Tibial nerve (tissue), 4 donors: ENCODE data around the gene KIAA1614. TPM values are rescaled to one million over a fixed set of nuclear protein-coding genes. Genes with fewer than 3 reads are reported as not detected.

Source experiments
- DNase-seq, 2 donors: peaks; one replicate each; pipeline ENCODE4 v3.0.0-alpha.2; 2019; ENCODE audit warnings: low spot score in 2 of 2
- H3K27ac ChIP-seq, 4 donors: fragments of 200-600 bp; sonication (generic) in 3 of 4; one replicate each; pipeline ENCODE4 v1.5.1; 2017 to 2019; ENCODE audit warnings: mild to moderate bottlenecking in 1 of 4
- H3K27me3 ChIP-seq, 2 donors: fragments of 200-600 bp; sonication (generic) in 1 of 2; one replicate each; pipeline versions ENCODE4 v1.5.1 to v1.6.0; 2017 to 2019
- H3K36me3 ChIP-seq, 3 donors: fragments of 200-600 bp; sonication (generic); one replicate each; pipeline ENCODE4 v1.5.1; 2018 to 2019
- H3K4me1 ChIP-seq, 4 donors: fragments of 200-600 bp; sonication (generic) in 3 of 4; one replicate each; pipeline ENCODE4 v1.5.1; 2017 to 2019
- H3K4me3 ChIP-seq, 4 donors: fragments of 200-600 bp; sonication (generic) in 3 of 4; one replicate each; pipeline ENCODE4 v1.5.1; 2017 to 2019; ENCODE audit warnings: mild to moderate bottlenecking in 1 of 4, moderate library complexity in 1 of 4
- H3K9me3 ChIP-seq, 4 donors: fragments of 200-600 bp; sonication (generic) in 3 of 4; one replicate each; pipeline ENCODE4 v1.5.1; 2017 to 2019
- CTCF ChIP-seq, 5 experiments: fragments of 200-600 bp in 3 of 5; fragments of 450-650 bp in 2 of 5; sonication (generic) in 3 of 5; IDR thresholded peaks; one replicate each; pipeline ENCODE4 v1.5.1; 2016 to 2019; ENCODE audit warnings: antibody characterized with exemption in 5 of 5, mild to moderate bottlenecking in 3 of 5, moderate library complexity in 2 of 5
- EP300 ChIP-seq, 2 donors: sonication (generic); formaldehyde crosslinking; IDR thresholded peaks; one replicate each; pipeline ENCODE4 v1.6.1; 2017; ENCODE audit warnings: antibody characterized with exemption in 2 of 2, mild to moderate bottlenecking in 1 of 2
- POLR2A ChIP-seq, 2 donors: fragments of 450-650 bp; IDR thresholded peaks; one replicate each; pipeline ENCODE4 v1.6.1; 2017; ENCODE audit warnings: antibody characterized with exemption in 2 of 2, mild to moderate bottlenecking in 2 of 2, moderate library complexity in 2 of 2
- WGBS, 2 donors: methylation state at CpG; one replicate each; pipeline ENCODE4 v1.1.5; 2018; 5-methylcytosine and 5-hydroxymethylcytosine counted together
- total RNA-seq, 4 donors: library from RNA; depleted of rRNA; stranded (reverse); fragments of >200 nt; gene quantifications; one replicate each; pipeline ENCODE4 v1.1.0, GENCODE V29; 2016

Gene KIAA1614
- total RNA-seq, 4 donors from 2014 or later: 14.9 to 22.6 (median 19.1) TPM

DNA sequence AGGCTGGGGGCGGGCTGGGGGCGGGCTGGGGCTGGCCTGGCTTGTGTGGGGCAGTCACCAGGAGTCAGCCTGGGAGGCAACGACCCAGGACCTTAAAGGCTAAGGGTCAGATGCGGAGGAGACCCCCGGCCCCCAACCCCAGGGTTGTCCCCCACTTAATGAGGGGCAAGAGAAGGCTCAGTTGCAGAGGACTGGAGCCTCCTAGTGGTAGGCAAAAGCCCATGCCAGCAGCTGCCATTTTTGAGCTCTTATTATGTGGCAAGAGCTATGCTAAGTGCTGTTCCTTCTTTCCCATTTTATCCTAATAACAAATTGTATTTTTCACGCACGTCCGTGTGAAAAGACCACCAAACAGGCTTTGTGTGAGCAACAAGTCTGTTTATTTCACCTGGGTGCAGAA is 8.0 kb downstream of the KIAA1614 start:
- WGBS, 2 donors: 84 to 87% methylated on average over 8 of the region's 8 CpGs
- no peak overlapping the region for H3K27ac ChIP-seq
- H3K36me3 ChIP-seq: peaks cover 0 to 47% (median 0%) of the 10 kb centered on the region in 3 donors
- no peaks in the 10 kb centered on the region for H3K27me3 ChIP-seq
- H3K4me1 ChIP-seq: peaks cover 0 to 31% (median 4%) of the 10 kb centered on the region in 4 donors
- no peaks in the 10 kb centered on the region for H3K9me3 ChIP-seq
- TF ChIP-seq EP300 (IDR thresholded peaks at IDR 0.05) (no peak), CTCF (IDR thresholded peaks at IDR 0.05) (no peak), POLR2A (IDR thresholded peaks at IDR 0.05) (no peak)
- no peak for DNase-seq
- H3K4me3 ChIP-seq: no peak overlapping the region

GRCh38 chr1:180921386-180921785 is 8.7 kb downstream of the KIAA1614 start:
- Histone ChIP-seq H3K27ac (peak overlapping the region in 1 of 4 donors; percentile 61), H3K9me3 (no peaks in the 10 kb centered on the region), H3K27me3 (no peaks in the 10 kb centered on the region), H3K4me3 (no peak overlapping the region), H3K36me3 (peaks cover 0 to 44% (median 0%) of the 10 kb centered on the region in 3 donors), H3K4me1 (peaks cover 0 to 38% (median 10%) of the 10 kb centered on the region in 4 donors)
- WGBS, 2 donors: 91 to 94% methylated on average over 6 of the region's 6 CpGs
- DNase-seq: no peak
- TF ChIP-seq POLR2A (IDR thresholded peaks at IDR 0.05) (no peak), CTCF (IDR thresholded peaks at IDR 0.05) (no peak), EP300 (IDR thresholded peaks at IDR 0.05) (no peak)

DNA sequence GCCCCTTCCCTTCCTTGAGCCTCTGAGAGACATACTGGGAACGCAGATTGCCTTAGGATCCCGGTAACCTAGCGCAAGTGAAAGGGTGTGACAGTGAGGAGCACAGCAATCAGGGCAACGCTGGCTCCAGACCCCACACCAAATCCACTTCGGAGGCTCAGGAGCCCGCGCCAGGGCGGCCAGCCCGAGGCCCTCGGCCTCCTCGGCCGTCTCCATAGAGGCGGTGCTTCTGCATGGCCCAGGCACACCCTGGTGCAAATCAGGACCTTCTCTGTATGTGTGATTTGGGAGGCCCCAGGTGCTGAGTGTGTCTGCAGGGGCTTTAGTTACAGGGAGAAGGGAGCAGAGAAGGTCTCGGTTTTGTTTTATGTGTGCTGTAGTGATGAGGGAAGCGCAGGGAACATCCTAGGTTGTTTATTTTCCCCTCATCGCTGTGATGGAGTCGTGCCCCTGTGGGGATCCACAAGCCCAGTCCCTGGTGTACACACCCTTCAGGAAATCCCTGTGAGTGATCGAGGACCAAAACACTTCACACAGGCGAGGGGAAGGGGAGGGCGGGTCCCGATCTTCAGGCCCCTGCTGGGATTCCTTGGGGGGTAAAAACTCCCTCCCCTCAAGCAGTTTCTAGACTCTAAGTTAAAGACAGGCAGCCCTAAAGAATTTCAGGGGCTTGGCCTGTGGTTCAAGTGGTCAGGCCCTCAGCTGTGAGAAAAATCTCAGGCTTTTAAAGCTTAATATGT is 9.4 kb downstream of the KIAA1614 start:
- DNase-seq: no peak
- WGBS, 2 donors: 67 to 72% methylated on average over 21 of the region's 21 CpGs
- TF ChIP-seq POLR2A (IDR thresholded peaks at IDR 0.05) (no peak), EP300 (IDR thresholded peaks at IDR 0.05) (no peak), CTCF (IDR thresholded peaks at IDR 0.05) (no peak)
- Histone ChIP-seq H3K4me1 (peaks cover 0 to 45% (median 16%) of the 10 kb centered on the region in 4 donors), H3K9me3 (no peaks in the 10 kb centered on the region), H3K36me3 (peaks cover 0 to 37% (median 0%) of the 10 kb centered on the region in 3 donors), H3K27me3 (no peaks in the 10 kb centered on the region), H3K27ac (peak overlapping the region in 1 of 4 donors; percentile 61), H3K4me3 (no peak overlapping the region)

DNA sequence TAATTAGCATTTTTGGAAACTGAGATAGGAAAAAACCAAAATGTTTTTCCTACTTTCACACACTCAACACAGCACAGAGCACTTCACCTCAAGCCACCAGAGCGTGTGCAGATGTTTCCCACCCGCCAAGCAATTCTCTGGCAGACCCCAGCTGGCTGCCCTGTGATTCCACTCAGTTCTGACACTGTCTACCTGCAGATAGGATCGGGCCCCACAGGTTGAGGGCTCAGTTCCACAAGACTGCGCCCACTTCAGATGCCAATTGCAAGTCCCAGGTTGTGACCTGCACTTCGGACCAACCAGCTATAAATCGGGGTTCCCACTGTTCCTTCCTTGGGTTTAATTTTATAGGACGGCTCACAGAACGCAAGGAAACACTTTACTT is 9.9 kb downstream of the KIAA1614 start:
- H3K4me1 ChIP-seq: peaks cover 0 to 50% (median 20%) of the 10 kb centered on the region in 4 donors
- WGBS, 2 donors: 76 to 88% methylated on average over 8 of the region's 8 CpGs

More for the DNA sequence above, 9.9 kb downstream of the KIAA1614 start:
- Histone ChIP-seq H3K27ac (peak overlapping the region in 1 of 4 donors; percentile 61), H3K4me3 (no peak overlapping the region), H3K36me3 (peaks cover 0 to 32% (median 0%) of the 10 kb centered on the region in 3 donors), H3K27me3 (no peaks in the 10 kb centered on the region), H3K9me3 (no peaks in the 10 kb centered on the region)
- TF ChIP-seq POLR2A (IDR thresholded peaks at IDR 0.05) (no peak), CTCF (IDR thresholded peaks at IDR 0.05) (no peak), EP300 (IDR thresholded peaks at IDR 0.05) (no peak)
- no peak for DNase-seq
